ENCODE results near the gene WDR36. TPM values are rescaled to one million over a fixed set of nuclear protein-coding genes. Genes with fewer than 3 reads are reported as not detected.

Gene WDR36
- total RNA-seq, 1 donor from 2014 or later = 31.6 TPM

GRCh38 chr5:111063709-111064322 is 28.3 kb upstream of the WDR36 start:
- Mint-ChIP-seq H3K27me3 (peaks cover 47% of the 10 kb centered on the region), H3K36me3 (no peaks in the 10 kb centered on the region), H3K9me3 (no peaks in the 10 kb centered on the region), H3K27ac (no peak overlapping the region), H3K4me3 (no peak overlapping the region), H3K4me1 (ENCODE audit: unreplicated experiment) (no peaks in the 10 kb centered on the region)
- TF ChIP-seq CTCF (conservative IDR thresholded peaks at IDR 0.05) = peak; percentile 57
- no peak for DNase-seq (ENCODE audit: extremely low spot score, unreplicated experiment)

DNA sequence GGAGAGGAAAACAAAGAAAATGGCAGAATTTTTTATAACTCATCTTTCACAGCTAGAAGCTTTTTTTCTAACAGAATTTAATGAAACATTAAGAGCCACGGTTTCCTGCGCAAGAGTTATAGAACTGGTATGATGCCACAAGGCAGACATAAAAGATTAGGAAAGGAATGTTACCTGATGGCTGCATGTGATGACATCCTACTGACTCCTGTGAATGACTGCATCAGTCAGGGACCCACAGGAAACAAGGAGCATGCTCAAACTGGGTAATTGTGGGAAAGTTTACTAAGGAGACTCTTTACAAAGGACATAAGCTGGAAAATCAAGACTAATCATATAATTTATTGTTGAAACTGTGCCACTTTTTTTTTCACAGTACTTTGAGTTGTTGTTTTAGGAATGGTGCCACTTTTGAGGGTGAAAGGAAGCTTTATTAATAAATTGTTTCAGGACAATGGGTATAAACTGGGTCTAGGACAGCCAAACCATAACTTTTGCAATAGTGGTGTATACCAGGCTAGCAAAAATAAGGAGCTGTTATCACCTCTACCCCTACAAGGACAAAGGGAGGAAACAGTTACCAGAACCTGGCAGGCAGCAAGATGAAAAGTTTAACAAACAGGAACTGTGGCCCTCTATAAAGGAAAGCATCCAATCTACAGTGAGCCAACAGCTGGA is 25.7 kb upstream of the WDR36 start:
- Mint-ChIP-seq H3K27me3 (peaks cover 73% of the 10 kb centered on the region), H3K4me3 (no peak overlapping the region), H3K27ac (no peak overlapping the region), H3K36me3 (no peaks in the 10 kb centered on the region), H3K9me3 (no peaks in the 10 kb centered on the region), H3K4me1 (ENCODE audit: unreplicated experiment) (no peaks in the 10 kb centered on the region)
- no peak for TF ChIP-seq CTCF (conservative IDR thresholded peaks at IDR 0.05)
- no peak for DNase-seq (ENCODE audit: extremely low spot score, unreplicated experiment)

DNA sequence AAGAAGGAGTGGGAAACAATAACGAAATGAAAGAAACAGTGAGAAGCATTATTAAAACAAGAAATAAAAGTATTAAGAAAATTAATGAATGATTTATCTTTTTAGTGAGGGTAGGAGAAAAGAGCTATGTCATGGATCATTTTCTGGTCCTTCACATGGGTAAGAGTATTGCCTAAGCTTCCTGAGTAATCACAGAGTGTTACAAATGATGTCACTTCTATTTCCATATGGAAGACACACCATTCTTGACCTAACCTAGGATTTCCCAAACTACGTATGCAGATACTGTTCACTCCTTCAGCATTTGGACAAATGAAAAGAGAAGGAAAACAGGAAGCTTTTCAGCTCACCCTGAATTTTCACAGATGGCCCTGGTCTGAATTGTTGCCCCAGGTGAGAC is 23.9 kb upstream of the WDR36 start:
- H3K36me3 Mint-ChIP-seq = no peaks in the 10 kb centered on the region
- H3K4me3 Mint-ChIP-seq = no peak overlapping the region
- H3K27me3 Mint-ChIP-seq = peaks cover 91% of the 10 kb centered on the region

DNA sequence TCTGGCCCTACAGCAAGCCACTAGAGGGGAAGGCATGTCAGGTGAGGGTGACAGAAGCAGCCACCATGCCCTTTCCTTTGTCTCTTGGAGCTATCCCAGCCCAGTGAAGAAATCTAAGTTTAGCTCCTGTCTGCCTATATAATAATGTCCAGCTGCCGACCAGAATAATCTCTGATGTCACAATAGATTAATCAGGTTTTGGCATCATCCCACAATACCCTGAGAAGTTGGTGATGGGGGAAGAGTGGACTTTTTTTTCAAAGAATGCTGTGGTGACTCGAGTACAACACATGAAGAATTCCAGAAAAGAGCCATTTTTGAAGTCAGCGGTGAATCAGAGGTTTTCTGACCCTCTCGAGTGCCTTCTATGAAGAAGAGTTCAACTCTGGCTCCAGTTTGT is 22.3 kb upstream of the WDR36 start:
- no peak for DNase-seq (ENCODE audit: extremely low spot score, unreplicated experiment)
- no peak overlapping the region for H3K27ac Mint-ChIP-seq
- no peaks in the 10 kb centered on the region for H3K9me3 Mint-ChIP-seq
- H3K4me1 Mint-ChIP-seq (ENCODE audit: unreplicated experiment) = peaks cover 5% of the 10 kb centered on the region
- H3K4me3 Mint-ChIP-seq = peak overlapping the region; percentile 34
- no peak for TF ChIP-seq CTCF (conservative IDR thresholded peaks at IDR 0.05)
- H3K36me3 Mint-ChIP-seq = no peaks in the 10 kb centered on the region
- peaks cover 99% of the 10 kb centered on the region for H3K27me3 Mint-ChIP-seq

More for the DNA sequence above, 23.9 kb upstream of the WDR36 start:
- no peak for TF ChIP-seq CTCF (conservative IDR thresholded peaks at IDR 0.05)
- Mint-ChIP-seq H3K4me1 (ENCODE audit: unreplicated experiment) (peaks cover 1% of the 10 kb centered on the region), H3K27ac (no peak overlapping the region), H3K9me3 (no peaks in the 10 kb centered on the region)
- DNase-seq (ENCODE audit: extremely low spot score, unreplicated experiment) = no peak

DNA sequence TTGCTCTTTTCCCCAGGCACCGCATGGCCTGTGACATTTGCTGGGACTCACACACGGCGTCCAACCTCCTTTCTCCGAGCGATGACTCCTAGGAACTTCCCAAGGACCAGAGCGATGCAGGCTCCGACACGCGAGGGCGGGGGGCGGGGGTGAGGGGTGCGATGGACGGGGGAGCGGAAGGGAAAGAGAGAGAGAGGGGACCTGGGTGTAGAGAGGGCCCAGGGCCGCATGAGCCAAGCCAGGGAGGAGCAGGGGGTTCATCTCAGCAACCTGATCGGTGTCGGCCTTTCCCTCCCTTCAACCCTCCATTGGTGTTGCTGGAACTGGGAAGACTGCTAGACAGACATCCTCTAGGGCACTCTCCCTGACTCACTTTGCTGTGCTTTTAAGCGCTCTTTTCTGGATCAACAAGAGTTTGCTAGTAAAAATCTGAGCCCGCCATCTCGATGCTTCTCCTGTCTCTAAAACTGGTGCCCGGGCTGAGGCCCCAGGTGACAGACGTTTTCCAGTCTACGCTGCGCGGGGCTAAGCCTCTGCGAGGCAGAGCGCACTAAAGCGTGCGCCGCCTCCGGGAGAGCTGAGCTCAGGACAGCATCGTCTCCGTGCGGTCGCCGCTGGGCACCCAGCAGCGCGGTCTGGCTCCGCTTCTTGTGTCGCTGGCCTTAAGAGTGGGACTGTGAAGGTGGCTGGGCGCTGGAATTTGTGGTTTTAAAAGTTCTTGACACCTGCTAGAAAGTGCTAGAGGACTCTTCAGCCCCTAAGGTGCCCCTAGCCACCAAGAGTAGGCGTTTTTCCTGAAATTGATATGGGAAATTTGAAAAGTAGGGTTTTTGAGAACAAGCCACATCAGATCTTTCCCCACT is 21.6 kb upstream of the WDR36 start:
- H3K27ac Mint-ChIP-seq = no peak overlapping the region
- no peak for DNase-seq (ENCODE audit: extremely low spot score, unreplicated experiment)
- H3K36me3 Mint-ChIP-seq = no peaks in the 10 kb centered on the region
- H3K4me1 Mint-ChIP-seq (ENCODE audit: unreplicated experiment) = peaks cover 5% of the 10 kb centered on the region
- peaks cover 99% of the 10 kb centered on the region for H3K27me3 Mint-ChIP-seq
- peak overlapping the region; percentile 80 for H3K4me3 Mint-ChIP-seq
- no peaks in the 10 kb centered on the region for H3K9me3 Mint-ChIP-seq
- no peak for TF ChIP-seq CTCF (conservative IDR thresholded peaks at IDR 0.05)

All from type B pancreatic cell (in vitro differentiated cells).